Measurements from ENCODE around the gene PTX3.

- no peak for TF ChIP-seq CTCF (IDR thresholded peaks at IDR 0.05 in 4 of 5, conservative IDR thresholded peaks at IDR 0.05 in 1 of 5)
- no peak for TF ChIP-seq POLR2A (IDR thresholded peaks at IDR 0.05)
Observed at GRCh38 chr3:157412323-157412855, 24.3 kb upstream of the PTX3 start.
